Cardiac muscle cell (in vitro differentiated cells and primary cell): Measurements from ENCODE around the gene ADAMTS2. TPM values are rescaled to one million over a fixed set of nuclear protein-coding genes. Genes with fewer than 3 reads are reported as not detected.

Source experiments
- DNase-seq, 2 donors: peaks; one replicate each; pipeline versions ENCODE4 v3.0.0 to v3.0.0-alpha.2; 2010 to 2017; ENCODE audit warnings: low read depth in 1 of 2, low spot score in 1 of 2
- H3K27ac ChIP-seq: fragments of 200-600 bp; sonication (generic); 2 replicates; pipeline ENCODE4 v1.5.1; 2016
- H3K27me3 ChIP-seq: fragments of 200-600 bp; sonication (generic); 2 replicates; pipeline ENCODE4 v1.6.0; 2016; ENCODE audit warnings: control low read depth
- H3K36me3 ChIP-seq: fragments of 200-600 bp; sonication (generic); 2 replicates; pipeline ENCODE4 v1.5.1; 2016; ENCODE audit warnings: control low read depth
- H3K4me1 ChIP-seq: fragments of 200-600 bp; sonication (generic); 2 replicates; pipeline ENCODE4 v1.8.1; 2017; ENCODE audit warnings: low read depth, mild to moderate bottlenecking, mixed run types
- H3K4me3 ChIP-seq: fragments of 200-600 bp; sonication (generic); 2 replicates; pipeline ENCODE4 v1.5.1; 2016; ENCODE audit warnings: mild to moderate bottlenecking
- H3K9me3 ChIP-seq: fragments of 200-600 bp; sonication (generic); 2 replicates; pipeline ENCODE4 v1.5.1; 2017; ENCODE audit warnings: low read depth, mild to moderate bottlenecking, control low read depth
- CTCF ChIP-seq: IDR thresholded peaks from 2 replicates; pipeline ENCODE4 v1.5.1; 2012; ENCODE audit warnings: low read depth, mild to moderate bottlenecking, low read length
- polyA plus RNA-seq: library from polyadenylated mRNA; unstranded; fragments of >200 nt; fragmentation: Nextera tagmentation; extraction: Ambion mirVana; gene quantifications from 2 replicates; pipeline ENCODE4 v1.2.1, GENCODE V29; 2016
- total RNA-seq: library from RNA; depleted of rRNA; stranded (reverse); fragments of >200 nt; gene quantifications from 2 replicates; pipeline ENCODE4 v1.2.3, GENCODE V29; 2016

Gene ADAMTS2
- total and polyA plus RNA-seq, 2 experiments from 2014 or later = 3.1 to 8.8 TPM

DNA sequence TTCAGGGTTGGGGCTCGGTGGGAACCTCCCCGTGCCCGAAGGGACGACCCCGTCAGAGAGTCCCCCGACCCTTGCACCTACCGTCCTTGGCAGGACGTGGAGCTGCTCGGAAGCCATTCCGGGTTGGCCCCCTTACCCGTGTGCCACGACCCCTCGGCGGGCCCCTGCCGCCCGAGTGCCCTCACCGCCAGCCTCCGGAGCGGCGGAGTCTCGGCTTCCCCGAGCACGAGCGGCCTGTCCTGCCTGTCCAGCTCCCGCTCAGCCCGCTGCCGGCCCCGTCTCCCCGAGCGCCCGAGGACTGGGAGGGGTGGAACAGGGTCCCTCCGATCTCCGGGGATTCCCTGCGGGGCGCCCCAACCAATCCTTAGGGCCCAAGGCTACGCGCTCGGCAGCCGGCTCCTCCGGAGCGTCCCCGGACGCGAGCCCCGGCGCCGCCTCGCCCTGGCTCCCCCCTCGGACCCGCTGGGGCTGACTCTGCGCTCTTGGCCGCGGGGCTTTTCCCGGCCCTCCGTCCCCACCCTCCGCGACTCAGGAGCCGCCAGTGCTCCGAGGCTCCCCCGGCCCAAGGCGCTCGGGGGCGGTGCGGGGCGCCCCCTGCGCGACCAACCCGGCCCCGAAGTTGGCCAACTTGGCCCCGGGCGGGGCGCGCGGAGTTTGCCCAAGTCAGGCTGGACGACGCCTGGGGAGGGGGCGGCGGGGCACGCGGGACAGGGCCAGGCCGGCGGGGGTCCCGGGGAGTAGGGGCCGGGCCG lies 654 bp downstream of the ADAMTS2 start:
- peaks cover 75% of the 10 kb centered on the region for H3K27me3 ChIP-seq
- H3K36me3 ChIP-seq = no peaks in the 10 kb centered on the region
- H3K27ac ChIP-seq = no peak overlapping the region
- peak; percentile 31 to 44 for DNase-seq
- TF ChIP-seq CTCF = no peak
- no peaks in the 10 kb centered on the region for H3K9me3 ChIP-seq
- peak overlapping the region; percentile 72 for H3K4me3 ChIP-seq
- peaks cover 5% of the 10 kb centered on the region for H3K4me1 ChIP-seq

GRCh38 chr5:179343719-179344430 lies 1.4 kb downstream of the ADAMTS2 start:
- H3K27me3 ChIP-seq = peaks cover 68% of the 10 kb centered on the region
- peak; percentile 65 for TF ChIP-seq CTCF
- peak; percentile 74 to 75 for DNase-seq
- H3K4me1 ChIP-seq = peaks cover 5% of the 10 kb centered on the region
- no peaks in the 10 kb centered on the region for H3K9me3 ChIP-seq
- peak overlapping the region; percentile 72 for H3K4me3 ChIP-seq
- H3K27ac ChIP-seq = no peak overlapping the region
- H3K36me3 ChIP-seq = no peaks in the 10 kb centered on the region

DNA sequence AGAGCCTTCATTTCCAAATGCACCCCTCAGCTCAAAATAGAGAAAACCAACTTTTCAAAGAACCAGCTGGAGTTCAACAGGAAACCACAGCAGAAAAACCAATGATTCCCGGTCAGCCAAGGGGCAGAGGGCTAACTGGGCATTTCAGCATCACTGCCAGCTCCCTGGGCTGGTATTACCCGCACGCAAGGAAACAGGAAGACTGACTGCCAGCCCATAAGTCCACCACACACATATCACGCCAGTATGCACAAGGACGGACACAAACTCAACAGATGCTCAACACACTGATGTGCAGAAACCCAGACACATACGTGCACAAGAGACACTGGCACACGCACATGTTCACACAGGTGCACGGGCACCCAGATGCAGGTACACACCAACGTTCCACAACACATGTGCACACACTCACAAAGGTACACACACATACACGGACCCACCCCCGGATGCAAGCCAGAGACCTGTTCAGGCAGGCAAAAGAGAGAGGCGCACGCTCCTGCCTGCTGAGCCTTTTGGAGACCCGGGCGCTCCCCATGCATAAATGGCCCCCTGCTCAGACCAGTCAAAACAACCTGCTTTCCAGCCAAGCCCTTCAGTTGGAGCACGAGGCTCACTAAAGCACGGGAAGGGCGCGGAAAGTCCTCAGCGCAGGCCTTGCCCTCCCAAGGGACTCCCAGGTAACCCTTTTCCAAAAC lies 2.1 kb downstream of the ADAMTS2 start:
- no peak for TF ChIP-seq CTCF
- Histone ChIP-seq H3K9me3 (no peaks in the 10 kb centered on the region), H3K27me3 (peaks cover 60% of the 10 kb centered on the region), H3K4me1 (peaks cover 5% of the 10 kb centered on the region), H3K4me3 (peak overlapping the region; percentile 72), H3K36me3 (no peaks in the 10 kb centered on the region), H3K27ac (no peak overlapping the region)
- no peak for DNase-seq

DNA sequence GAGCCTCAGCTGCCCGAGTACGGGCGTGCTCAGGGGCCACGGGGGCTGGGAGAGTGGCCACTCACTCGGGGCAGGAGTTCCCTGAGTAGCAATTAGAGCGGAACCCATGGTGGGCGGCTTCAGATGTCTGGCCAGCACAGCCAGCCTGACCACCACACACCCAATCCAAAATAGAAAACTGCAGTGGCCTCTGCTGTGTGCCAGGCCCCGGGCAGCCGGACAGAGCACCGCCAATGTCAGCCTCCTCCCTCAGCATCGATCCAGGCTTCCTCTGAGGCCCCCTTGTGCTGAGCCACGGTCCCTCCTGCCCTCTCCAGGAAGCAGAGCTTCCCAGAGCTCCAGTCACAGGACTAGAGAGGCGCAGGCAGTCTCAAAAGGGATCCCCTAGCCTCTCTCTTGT lies 2.7 kb downstream of the ADAMTS2 start:
- TF ChIP-seq CTCF = peak; percentile 70
- Histone ChIP-seq H3K4me1 (peaks cover 5% of the 10 kb centered on the region), H3K4me3 (no peak overlapping the region), H3K27ac (no peak overlapping the region), H3K27me3 (peaks cover 55% of the 10 kb centered on the region), H3K9me3 (no peaks in the 10 kb centered on the region), H3K36me3 (no peaks in the 10 kb centered on the region)
- DNase-seq = peak; percentile 56 to 72

- no peak for DNase-seq
- Histone ChIP-seq H3K36me3 (no peaks in the 10 kb centered on the region), H3K27ac (no peak overlapping the region), H3K4me3 (no peak overlapping the region), H3K27me3 (peaks cover 33% of the 10 kb centered on the region), H3K9me3 (no peaks in the 10 kb centered on the region), H3K4me1 (peaks cover 5% of the 10 kb centered on the region)
- no peak for TF ChIP-seq CTCF
Measured at GRCh38 chr5:179340465-179340864, 4.8 kb downstream of the ADAMTS2 start.
